GM12892 (cell line): ENCODE results near the gene LSAMP.

Experiments used
- POLR2A ChIP-seq: IDR thresholded peaks from 2 replicates; pipeline ENCODE4 v1.6.1; 2011; ENCODE audit warnings: low read depth, low read length, control low read depth
- POLR2AphosphoS5 ChIP-seq: IDR thresholded peaks from 2 replicates; pipeline ENCODE4 v1.6.1; 2011; ENCODE audit warnings: low read depth, low read length, control low read depth
- TAF1 ChIP-seq: IDR thresholded peaks from 2 replicates; pipeline ENCODE4 v1.6.1; 2011; ENCODE audit warnings: low read depth, mild to moderate bottlenecking, control low read depth, low read length, borderline replicate concordance

DNA sequence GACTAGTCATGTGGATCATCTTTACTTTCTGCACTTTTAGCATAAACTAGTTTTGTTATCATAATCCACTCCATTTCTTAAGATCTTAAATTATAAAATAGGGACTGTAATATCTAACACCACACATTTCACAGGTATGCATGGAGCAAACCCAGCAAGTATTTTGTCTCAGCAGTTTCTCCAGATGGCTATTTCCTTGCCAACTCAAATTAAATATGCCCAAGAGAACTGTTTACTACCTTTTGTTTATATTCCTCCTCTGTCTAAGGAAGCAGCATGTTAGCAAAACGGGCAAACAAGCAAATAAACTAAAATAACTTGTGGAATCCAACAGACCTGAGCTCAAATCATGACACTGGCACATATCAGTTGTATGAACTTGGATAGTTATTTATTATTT lies 379.8 kb downstream of the LSAMP start:
- no peak for TF ChIP-seq POLR2A
- no peak for TF ChIP-seq POLR2AphosphoS5
- TF ChIP-seq TAF1 = no peak
